HT1080 (cell line): ENCODE results near the gene CFAP53. TPM values are rescaled to one million over a fixed set of nuclear protein-coding genes. Genes with fewer than 3 reads are reported as not detected.
"Not testable (repeated sequence)": the region's sequence is repeated elsewhere in the genome, so short reads cannot be mapped to it uniquely, and the experiment has no call there.

ENCODE experiments used
- DNase-seq: peaks from one replicate; pipeline ENCODE4 v3.0.0-alpha.2; 2015; ENCODE audit warnings: low read depth
- polyA plus RNA-seq, 2 experiments: library from polyadenylated mRNA; depleted of rRNA; stranded (reverse); fragments of >200 nt; gene quantifications; 2 replicates each; pipeline ENCODE4 v1.2.3, GENCODE V29; 2015
- total RNA-seq: library from RNA; depleted of rRNA; stranded (reverse); fragments of >200 nt; shearing (Covaris generic); gene quantifications from 2 replicates; pipeline ENCODE4 v1.2.3, GENCODE V29; 2014; rRNA removed

Gene CFAP53
- total RNA-seq = 0.31 and 0.33 TPM in 2 replicates
- 0.21 and 0.22 TPM in 2 replicates for polyA plus RNA-seq (2015; cell fraction: cytosol; rRNA removed)
- polyA plus RNA-seq (2015; cell fraction: nucleus; rRNA removed) = 0.68 and 0.99 TPM in 2 replicates

DNA sequence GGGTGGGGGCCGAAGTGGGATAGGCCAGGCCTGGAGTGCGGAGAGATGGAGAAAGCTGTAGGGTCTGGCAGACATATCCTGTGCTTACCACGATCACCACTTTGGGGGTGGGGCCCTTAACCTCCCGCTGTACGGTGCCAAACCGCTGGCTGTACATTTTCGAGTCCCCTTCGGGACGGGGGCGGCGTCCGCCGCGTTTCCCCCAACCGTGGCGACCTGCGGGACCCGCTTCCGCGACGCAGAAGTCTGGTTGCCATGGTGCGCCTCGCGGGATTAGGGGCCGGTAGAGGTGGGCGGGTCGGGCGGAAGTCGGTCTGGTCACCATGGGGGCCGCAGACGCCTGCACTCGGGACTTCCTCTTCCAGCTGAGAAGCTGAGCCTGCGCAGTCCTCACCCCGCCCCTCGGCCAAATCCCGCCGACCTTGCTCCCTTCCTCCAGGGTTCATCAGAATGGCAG, at the start of gene CFAP53:
CFAP53 (minus strand) TSS at position 248 of the 457 bp plus-strand sequence; CDS start at position 157, 91 bp downstream.
- DNase-seq = peak; percentile 86

DNA sequence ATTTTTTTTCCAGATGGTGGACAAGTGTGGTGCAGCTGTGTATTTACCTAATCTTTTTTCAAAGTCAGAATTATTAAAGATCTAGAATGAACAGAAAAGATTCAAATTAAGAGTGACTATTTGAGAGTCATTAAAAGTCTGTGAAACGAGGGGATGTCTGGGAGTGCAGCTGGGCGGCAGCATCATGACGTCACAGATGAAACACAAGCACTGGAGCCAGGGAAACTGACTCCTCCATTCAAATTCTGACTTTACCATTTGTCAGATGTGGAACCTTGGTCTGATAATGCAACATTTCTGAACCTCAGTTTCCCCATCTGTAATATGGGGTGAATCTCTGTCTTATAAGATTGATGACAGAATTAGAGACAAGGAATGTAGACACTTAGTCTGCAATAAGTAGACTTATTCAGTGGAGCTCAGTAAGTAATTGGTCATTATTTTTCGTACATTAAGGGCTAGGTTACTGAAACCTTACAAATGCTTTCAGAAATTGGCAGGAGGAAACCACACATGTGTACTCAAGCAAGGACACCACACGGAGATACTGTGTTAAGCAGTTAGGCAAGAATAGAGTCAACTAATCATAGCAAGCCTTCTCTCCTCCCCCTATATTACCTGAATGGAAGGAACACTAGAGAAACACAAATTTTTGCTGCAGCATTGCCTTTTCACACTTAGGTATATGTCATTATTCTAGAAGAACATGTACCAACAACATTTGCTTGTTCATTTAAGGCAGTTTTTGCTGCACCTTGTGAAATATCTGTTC, 49.0 kb upstream of the CFAP53 start:
- no peak for DNase-seq

GRCh38 chr18:50313873-50314460, 47.7 kb upstream of the CFAP53 start:
- no peak for DNase-seq

GRCh38 chr18:50313031-50313607, 46.8 kb upstream of the CFAP53 start:
- no peak for DNase-seq

- no peak for DNase-seq
Measured at GRCh38 chr18:50312296-50313030, 46.2 kb upstream of the CFAP53 start.

DNA sequence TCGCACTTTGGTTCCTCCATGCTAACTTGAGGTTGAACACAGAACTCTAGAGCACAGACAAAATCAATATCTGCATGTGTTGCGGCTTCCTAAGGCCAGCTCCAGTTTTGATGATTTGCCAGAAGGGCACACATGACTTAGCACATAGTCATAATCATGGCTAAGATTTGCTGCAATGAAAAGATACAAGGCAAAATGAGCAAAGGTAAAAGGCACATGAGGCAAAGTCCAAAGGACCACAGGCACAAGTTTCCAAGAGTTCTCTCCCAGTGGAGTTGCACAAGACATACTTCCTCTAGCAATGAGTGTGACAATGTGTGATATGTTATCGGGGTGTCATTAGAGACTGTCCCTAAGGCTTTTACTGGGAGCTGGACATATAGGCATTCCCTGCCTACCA, 45.4 kb upstream of the CFAP53 start:
- DNase-seq = no peak

DNA sequence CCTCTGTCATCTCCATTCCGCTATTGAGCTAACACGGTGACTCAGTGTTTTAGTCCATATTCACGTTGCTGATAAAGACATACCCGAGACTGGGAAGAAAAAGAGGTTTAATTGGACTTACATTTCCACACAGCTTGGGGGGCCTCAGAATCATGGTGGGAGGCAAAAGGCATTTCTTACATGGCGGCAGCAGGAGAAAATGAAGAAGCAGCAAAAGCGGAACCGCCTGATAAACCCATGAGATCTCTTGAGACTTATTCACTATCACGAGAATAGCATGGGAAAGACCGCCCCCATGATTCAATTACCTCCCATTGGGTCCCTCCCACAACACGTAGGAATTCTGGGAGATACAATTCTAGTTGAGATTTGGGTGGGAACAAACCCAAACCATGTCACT, 43.8 kb upstream of the CFAP53 start:
- no peak for DNase-seq

GRCh38 chr18:50308851-50309250, 42.6 kb upstream of the CFAP53 start:
- DNase-seq = not testable (repeated sequence)

DNA sequence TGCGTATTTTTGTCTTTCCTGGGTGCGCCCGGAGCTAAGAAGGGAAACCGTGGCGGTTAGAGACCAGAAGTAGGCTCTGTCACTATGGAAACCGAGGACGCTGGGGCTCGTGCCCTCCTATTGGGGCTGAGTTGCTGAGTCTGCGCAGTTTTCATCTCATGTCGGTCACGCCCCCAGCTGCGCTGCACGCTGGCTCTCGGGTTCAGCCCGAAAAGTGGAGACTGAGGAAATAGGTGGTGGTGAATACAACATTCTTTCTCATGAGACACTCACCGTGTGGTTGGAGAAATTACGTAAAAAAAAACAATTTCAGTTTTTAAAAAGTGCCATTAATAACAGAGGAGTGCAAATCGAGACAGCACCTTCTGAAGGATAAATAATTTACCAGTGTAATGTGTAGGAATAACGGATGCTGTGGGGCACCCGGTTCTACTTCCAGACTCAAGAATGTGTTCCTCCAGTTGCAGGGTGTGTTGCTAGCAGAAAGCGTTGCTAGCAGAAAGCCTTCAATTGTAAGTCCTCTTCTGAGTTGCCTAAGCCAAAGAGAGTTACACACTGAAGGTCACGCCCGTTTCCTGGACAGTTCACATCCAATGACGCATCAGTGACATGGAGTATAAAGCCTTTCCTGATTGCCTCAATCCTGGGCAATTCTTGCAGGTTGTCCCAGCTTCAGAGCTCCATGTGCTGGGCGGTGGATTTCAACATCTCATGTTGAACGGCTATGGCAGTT, 41.6 kb upstream of the CFAP53 start:
- peak; percentile 82 for DNase-seq

DNA sequence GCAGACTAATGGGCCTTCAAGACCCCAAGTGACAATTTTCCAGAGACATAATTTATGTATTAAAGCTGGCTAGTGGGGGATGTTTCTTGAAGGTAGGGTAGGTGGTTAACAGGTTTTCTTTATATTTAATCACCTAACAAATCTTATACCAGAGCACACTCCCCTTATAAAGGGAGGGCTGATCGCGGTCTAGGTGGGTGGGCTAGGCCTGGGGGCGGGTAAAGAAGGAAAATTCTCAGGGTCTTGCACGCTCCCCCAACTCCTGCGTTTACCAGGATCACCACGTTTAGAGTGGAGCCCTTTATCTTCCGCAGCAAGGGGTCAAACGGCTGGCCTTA, 41.1 kb upstream of the CFAP53 start:
- DNase-seq = no peak

DNA sequence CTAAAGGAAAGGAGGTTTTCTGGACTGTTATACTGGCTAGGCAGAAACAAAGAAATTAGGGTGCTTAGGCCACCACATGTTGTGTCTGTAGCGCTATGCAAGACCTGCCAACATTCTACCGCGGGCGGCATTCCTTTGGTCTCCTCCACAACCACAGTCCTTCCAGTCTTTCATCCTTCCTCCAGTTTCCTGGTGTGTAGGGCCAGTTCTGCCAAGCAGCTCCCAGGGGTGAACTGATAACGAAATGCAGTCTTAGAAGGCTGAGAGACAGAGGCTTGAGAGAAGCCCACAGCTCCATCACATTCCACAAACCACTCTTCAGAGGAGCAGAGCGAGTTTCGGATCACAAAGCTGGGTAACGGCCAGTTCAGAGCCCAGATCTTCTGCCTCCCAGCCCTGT, 40.6 kb upstream of the CFAP53 start:
- peak; percentile 50 for DNase-seq

- no peak for DNase-seq
Measured at GRCh38 chr18:50301074-50301473, 34.8 kb upstream of the CFAP53 start.

DNA sequence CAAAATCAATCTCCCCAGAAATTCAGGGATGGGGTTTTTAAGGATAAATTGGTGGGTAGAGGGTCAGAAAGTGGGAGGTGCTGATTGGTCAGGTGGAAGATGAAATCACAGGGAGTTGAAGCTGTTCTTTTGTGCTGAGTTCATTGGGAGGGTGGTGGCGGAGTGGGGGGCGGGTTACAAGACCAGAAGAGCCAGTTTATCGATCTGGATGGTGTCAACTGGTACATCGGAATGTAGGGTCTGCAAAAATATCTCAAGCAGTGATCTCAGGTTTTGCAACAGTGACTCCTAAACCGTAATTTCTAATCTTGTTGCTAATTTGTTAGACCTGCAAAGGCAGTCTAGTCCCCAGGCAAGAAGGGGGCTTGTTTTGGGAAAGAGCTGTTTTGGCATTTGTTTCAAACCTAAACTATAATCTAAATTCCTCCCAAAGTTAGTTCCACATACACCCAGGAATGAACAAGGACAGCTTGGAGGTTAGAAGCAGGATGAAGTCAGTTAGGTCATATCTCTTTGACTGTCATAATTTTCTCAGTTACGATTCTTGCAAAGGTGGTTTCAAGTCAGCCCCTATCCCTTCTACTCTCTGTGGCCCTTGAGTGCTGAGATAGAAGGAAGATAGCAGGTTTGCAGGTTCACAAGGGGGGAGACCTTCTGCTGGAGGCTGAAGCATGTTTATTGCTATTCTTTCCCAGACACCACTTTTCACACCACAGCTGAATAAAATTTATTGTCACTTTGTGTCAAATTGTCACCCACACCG, 33.5 kb upstream of the CFAP53 start:
- DNase-seq = no peak

GRCh38 chr18:50298443-50299284, 32.4 kb upstream of the CFAP53 start:
- DNase-seq = no peak

DNA sequence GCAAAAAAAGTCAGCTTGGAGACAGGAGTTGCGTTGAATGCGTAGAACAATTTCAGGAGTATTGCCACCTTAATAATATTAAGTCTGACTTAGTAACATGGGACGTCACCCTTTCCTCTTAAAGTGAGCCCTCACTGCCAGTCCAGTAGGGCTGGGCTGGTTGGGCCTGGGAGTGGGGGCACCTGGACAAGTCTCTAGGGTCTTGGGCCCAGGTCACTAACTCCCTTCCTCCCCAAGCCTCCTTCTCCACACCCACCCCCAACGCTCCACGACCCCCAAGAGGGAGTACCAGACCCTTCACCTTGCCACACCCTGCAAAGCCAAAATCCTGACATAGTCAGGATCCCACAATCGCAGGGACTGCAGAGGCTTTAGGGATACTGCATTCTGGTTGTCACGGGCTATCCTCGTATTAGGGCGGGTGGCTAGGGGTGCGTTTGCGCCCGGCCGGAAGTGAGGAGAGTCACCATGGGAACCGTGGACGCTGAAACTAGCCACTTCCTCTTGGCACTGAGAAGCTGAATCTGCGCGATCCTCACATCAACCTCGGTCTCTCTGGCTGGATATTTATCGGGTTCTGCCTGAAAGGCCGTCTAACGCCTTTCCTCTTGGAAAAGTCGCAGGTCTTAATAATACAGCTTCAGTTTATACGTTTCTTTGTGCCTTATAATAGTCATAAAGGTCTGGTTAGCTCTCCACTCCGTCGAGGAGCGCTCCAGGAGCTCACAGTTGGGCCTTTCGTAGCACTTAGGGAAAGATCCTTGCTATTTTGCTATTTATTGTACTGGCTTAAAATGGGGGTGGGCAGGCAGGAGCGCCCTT, 31.5 kb upstream of the CFAP53 start:
- peak; percentile 65 for DNase-seq

- no peak for DNase-seq
Measured at GRCh38 chr18:50293039-50293438, 26.7 kb upstream of the CFAP53 start.

DNA sequence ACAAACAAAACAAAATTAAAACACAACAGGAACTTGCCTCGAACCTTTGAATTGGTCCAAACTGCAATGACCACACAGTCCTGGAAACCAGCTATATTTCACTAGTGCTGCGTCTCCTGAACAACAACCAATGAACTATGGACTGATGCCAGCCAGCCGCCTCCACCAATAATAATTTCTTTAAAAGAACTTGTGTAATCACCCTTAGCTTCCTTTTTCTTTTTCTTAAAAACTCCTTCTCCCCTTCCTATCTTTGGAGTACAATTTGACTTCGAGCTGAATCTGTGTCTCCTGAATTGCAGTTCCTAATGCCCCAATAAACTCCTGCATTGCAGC, 22.8 kb upstream of the CFAP53 start:
- no peak for DNase-seq

DNA sequence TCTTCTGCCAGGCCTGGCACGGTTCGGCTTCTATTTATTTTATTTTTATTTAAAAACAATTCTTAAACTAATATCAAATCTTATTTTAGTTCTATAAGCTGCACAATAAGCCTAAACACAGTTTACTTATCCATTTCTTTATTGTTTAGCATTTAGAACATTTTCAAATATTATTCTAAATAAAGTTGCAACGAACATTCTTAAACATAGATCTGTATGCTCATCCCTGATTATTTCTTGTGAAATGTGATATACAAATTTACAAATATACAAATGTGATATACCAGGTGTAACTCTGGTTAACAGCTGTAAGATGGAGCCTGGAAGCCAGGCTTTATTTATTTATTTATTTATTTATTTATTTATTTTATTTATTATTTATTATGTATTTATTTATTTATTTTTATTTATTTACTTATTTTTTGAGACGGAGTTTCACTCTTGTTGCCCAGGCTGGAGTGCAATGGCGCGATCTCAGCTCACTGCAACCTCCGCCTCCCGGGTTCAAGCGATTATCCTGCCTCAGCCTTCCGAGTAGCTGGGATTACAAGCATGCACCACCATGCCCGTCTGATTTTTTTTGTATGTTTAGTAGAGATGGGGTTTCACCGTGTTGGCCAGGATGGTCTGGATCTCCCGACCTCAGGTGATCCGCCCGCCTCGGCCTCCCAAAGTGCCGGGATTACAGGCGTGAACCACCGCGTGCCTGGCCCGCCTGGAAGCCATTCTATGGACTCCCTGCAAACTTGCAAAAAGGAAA, 22.2 kb upstream of the CFAP53 start:
- DNase-seq = not testable (repeated sequence)
